GM12874 (cell line): ENCODE measurements around the gene CD244.

Experiments
- CTCF ChIP-seq: IDR thresholded peaks from 2 replicates; pipeline ENCODE4 v1.5.1; 2011; ENCODE audit warnings: low read depth, mild to moderate bottlenecking, control low read depth, low read length, moderate library complexity; ENCODE audit not compliant: insufficient read depth

Gene CD244

GRCh38 chr1:160827418-160827817 lies 35.3 kb downstream of the CD244 start:
- no peak for TF ChIP-seq CTCF

GRCh38 chr1:160826546-160826945 lies 36.1 kb downstream of the CD244 start:
- TF ChIP-seq CTCF, result no peak

- no peak for TF ChIP-seq CTCF
Observed at GRCh38 chr1:160823296-160823695, 39.4 kb downstream of the CD244 start.

GRCh38 chr1:160821627-160822026 lies 41.1 kb downstream of the CD244 start:
- peak; percentile 48 for TF ChIP-seq CTCF

GRCh38 chr1:160819186-160819585 lies 43.5 kb downstream of the CD244 start:
- no peak for TF ChIP-seq CTCF

GRCh38 chr1:160818207-160818937 lies 44.3 kb downstream of the CD244 start:
- no peak for TF ChIP-seq CTCF

GRCh38 chr1:160814856-160815255 lies 47.8 kb downstream of the CD244 start:
- TF ChIP-seq CTCF, result no peak
